Cardiac septum (tissue), 1 donor: Measurements from ENCODE around the gene CDC25C. TPM values are rescaled to one million over a fixed set of nuclear protein-coding genes. Genes with fewer than 3 reads are reported as not detected.
A peak's percentile ranks its signal among the peaks of the same experiment; 100 is the strongest.
"Not testable (repeated sequence)": the region's sequence is repeated elsewhere in the genome, so short reads cannot be mapped to it uniquely, and the experiment has no call there.

ENCODE experiments used
- DNase-seq: peaks from one replicate; pipeline ENCODE4 v3.0.0-alpha.2; 2020; ENCODE audit warnings: low spot score
- intact Hi-C: fragments of 100-400 bp; cut with DNase I; formaldehyde crosslinking; loops from one replicate; pipeline ENCODE4 v1.14.0; 2022
- total RNA-seq: library from RNA; stranded (reverse); fragmentation: NEBNext Ultra II Directional; extraction: Animal tissue kit (Norgen Biotek cat#: 25700); gene quantifications from one replicate; pipeline ENCODE4 v1.2.1, GENCODE V29; 2021
- donor health status: DM: no; HTN: no; CAD: no.

CDC25C gene
- total RNA-seq, 1 donor from 2014 or later = 0.19 TPM

DNA sequence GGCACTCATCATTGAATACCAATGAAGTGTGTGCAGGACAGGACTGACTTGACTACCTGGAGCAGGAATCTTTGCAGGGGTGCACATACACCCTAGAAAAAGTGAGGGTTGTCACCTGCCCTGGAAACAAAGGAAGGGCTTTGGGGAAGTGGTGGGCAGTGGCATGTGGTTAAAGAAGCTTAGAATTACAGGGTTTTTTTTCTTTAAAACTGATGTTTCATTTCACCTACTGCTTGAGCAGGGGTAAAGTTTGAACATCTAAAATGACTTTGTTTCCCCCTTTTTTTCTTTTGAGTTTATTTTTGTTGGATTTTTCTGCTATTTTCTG, 18.9 kb upstream of the CDC25C start:
- DNase-seq = no peak
- intact Hi-C loops = no loop called here

- intact Hi-C loops = no loop called here
- DNase-seq = no peak
Measured at GRCh38 chr5:138349852-138350562, 18.4 kb upstream of the CDC25C start.

DNA sequence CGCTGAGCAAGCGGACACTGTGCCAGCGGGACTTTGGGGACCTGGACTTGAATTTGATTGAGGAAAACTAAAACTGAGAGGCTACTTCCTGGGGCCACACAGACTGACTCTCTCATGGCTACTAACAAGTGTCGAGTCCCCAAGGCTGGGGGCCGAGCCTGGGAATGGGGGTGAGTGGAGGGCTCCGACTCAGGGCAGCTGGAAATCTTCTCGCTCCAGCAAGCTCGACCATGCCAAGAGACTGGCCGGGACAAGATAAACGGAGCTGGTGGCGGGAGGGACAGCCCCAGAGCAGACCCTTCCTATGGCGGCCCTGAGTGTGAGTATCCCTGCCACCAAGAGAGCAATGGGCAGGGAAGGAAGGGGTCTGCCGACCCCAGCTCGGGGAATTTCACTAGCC, 15.3 kb upstream of the CDC25C start:
- no peak for DNase-seq
- intact Hi-C loops = no loop called here

DNA sequence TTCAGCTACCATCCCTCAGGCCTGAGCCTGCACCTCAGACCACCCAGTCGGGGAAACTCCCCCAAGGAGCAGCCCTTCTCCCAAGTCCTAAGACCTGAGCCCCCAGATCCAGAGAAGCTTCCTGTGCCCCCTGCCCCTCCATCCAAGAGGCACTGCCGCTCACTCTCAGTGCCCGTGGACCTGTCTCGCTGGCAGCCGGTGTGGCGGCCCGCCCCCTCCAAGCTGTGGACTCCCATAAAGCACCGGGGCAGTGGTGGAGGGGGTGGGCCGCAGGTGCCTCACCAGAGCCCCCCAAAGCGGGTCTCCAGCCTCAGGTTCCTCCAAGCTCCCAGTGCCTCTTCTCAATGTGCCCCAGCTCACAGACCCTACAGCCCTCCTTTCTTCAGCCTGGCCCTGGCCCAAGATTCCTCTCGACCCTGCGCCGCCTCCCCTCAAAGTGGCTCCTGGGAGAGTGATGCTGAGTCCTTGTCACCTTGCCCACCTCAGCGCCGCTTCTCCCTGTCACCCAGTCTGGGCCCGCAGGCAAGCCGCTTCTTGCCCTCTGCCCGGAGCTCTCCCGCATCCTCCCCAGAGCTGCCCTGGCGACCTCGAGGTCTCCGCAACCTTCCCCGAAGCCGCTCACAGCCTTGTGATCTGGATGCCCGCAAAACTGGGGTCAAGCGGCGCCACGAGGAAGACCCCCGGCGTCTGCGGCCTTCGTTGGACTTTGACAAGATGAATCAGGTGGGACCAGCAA, 13.5 kb upstream of the CDC25C start:
- no peak for DNase-seq
- intact Hi-C loops = no loop called here

GRCh38 chr5:138340008-138340407, 8.4 kb upstream of the CDC25C start:
- no peak for DNase-seq
- intact Hi-C loops = no loop called here

DNA sequence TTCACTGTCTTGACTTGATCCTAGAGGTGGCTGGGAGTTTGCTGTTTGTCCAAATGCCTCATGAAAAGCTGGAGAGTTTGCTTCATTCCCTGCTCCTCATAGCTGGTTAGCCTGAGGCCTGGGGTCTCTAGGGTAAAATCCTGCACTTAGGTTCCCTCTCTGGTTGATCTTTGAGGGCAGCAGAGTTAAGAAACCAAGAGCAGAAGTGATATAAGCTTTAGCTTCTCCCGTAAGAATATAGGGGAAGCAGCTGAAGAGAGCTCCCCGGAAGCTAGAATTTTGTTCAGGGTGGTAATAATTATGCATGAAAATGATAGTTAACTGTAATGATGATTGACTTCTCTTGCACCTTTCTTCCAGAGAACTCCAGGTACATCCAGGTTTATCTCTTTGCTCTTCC, 7.9 kb upstream of the CDC25C start:
- intact Hi-C loops = loop anchor here (2.0 to 5.0 kb wide), 2 partner anchors 13 to 162 kb away; partner anchors contain the start of genes BRD8, KDM3B and KIF20A
- no peak for DNase-seq

DNA sequence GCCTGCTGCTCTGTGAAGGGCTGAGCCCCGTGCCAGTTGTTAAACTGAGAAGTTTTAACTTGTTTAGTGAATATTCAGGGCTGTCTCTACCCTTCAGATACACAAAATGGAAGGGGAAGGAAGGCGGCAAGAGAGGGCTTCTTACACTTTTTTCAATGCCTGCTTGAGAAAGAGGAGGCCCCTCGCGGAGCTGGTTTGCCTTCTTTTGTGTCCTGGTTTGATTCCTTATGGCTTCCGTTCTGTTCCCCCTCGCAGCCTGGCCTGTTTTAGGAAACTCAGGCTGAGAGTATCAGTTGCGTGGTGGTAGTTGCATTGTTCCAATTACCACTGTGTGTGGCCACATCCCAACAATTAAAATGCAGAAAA, 7.5 kb upstream of the CDC25C start:
- no peak for DNase-seq
- intact Hi-C loops = loop anchor here (2.0 to 5.0 kb wide), 2 partner anchors 14 to 162 kb away; partner anchors contain the start of genes BRD8, KDM3B and KIF20A

GRCh38 chr5:138338411-138339090, 6.9 kb upstream of the CDC25C start:
- intact Hi-C loops = loop anchor here (2.0 to 5.0 kb wide), 2 partner anchors 14 to 161 kb away; partner anchors contain the start of genes BRD8, KDM3B and KIF20A
- DNase-seq = no peak

DNA sequence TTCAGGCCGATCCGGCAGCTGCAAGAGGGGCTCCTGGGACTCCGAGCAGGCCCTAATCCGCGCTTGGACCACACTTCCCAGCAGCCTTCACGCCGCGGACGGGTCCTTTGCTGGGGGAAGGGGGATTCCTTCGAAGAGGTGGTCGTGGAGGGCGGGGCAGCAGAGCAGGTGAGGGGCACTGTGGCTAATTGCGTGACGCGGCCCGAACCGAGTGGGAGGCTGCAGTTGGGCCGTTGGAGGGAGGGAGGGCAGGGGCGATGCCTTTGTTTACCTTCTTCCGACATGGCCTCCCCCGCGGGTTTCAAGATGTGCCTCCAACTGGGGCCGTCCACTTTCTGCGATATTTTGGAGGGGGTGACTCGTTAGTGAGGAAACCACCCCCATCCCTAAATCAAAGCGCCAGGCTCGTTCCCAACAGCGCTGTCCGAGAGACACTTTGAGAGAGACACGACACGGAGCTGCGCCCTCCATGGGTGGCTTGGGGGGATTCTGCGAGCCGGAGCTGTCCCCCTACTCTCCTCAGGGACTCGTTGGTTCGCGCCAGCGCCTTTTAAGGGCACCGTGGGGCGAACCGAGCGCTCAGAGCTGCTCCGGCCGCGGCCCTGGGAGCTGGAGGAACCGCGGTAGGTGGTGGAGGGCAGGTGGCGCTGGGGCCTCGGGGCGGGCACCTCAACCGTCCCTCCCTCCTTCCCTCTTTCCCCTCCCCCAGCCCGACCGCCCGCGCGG, 6.2 kb upstream of the CDC25C start, which contains the start of gene FAM53C:
TSS of gene FAM53C (plus strand) at position 582 of the 726 bp plus-strand sequence. CDS start 3,070 bp downstream, outside the sequence.
- intact Hi-C loops = loop anchor here (2.0 to 5.0 kb wide), 2 partner anchors 15 to 161 kb away; partner anchors contain the start of genes BRD8, KDM3B and KIF20A
- DNase-seq = peak; percentile 97

DNA sequence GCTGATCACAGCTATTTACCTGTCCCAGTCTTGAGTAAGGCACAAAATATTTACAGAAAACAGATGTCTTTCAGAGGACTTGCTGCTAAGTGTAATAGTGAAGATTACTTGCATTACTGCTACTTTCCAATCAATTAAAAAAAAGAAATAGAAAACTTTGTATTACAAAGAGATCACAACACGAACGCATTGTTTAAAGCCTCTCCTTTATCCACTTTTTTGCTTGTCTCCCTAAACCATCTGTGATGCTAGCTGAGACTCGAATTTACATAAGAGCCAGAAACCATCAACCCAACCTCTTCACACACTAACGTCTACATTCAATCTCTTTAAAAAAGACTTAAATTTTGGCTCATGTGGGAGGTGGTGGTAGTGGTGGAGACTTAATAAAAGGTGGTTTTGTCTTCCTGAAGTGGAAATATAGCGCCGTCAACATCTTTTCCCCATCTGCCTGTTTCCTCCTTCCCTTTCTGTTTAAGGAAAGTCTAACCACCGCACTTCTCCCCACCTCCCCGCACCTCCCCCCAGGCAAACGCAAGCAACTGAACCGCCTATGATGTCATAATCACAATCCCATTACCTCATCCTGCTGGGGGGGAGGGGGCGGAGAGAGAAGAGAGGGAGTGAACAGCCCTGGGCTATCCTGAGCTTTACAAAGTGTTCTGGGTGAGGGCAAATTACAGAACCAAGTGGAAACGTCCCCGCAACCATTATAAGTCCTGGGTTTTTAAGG, 5.5 kb upstream of the CDC25C start:
- intact Hi-C loops = loop anchor here (5.0 kb wide), 1 partner anchor 160 kb away; the partner anchor contains the start of genes BRD8 and KIF20A
- peak; percentile 88 for DNase-seq

DNA sequence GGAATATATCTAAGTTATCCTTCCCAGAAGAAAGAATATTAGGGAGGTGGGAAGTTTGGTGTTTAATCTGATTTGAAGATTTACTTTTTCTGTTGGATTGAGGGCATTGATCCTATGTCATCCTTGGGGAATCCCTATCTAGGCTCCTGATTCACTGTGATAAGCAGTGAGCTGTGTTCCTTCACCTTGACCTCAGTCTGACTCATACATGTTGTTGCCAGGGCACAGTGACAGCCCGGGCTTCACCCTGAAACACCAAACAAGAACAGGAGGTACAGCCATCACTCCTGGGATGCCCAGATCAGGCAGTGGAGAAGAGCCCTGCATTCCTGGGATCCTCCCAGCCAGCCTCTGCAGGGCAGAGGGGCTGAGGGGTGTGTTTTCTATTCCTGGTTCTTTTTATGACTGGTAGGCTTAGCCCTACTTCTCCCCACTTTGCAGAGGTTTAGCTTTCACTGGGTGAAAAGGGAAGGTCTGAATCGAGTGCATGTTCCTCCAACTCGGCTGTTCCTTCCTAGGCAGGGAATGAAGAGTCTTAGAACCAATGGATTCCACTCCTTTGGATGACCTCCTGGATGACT, 3.4 kb upstream of the CDC25C start:
- intact Hi-C loops = loop anchor here (5.0 kb wide), 1 partner anchor 158 kb away; the partner anchor contains the start of genes BRD8 and KIF20A
- DNase-seq = no peak

DNA sequence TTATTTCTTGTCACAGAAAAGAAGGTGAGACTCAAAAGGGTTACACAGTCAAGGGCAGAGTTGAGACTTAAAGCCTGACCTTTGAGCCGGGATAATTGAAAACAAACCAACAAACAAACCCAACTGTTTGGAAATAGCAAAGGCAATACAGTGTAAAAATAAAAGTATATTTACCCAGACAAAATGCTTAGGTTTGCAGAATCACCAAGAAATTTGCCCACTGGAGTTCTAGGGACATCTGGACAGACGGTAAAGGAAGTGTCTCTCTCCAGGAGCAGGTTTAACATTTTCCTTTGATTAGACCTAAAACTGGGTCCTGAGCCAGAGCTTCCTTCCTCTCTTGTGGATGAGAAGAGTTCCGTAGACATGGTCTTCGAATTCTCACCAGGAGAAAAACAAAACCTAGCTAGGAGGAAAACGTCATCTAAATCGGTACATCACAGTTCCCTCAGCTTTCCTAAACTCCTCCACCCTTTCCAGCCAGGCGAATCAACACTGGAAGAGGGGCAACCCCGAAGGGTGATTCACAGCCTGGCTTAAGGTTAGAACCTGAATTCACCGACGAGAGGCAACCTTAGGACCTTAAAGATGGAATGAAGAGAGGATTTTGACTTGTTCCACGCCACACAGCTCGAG, 673 bp downstream of the CDC25C start:
- intact Hi-C loops = no loop called here

GRCh38 chr5:138318211-138318610, 13.4 kb downstream of the CDC25C start:
- intact Hi-C loops, DNase-seq: not testable (repeated sequence)

More for the DNA sequence above, 673 bp downstream of the CDC25C start:
- DNase-seq = no peak

- no peak for DNase-seq
- intact Hi-C loops = no loop called here
Measured at GRCh38 chr5:138316355-138316754, 15.2 kb downstream of the CDC25C start.

DNA sequence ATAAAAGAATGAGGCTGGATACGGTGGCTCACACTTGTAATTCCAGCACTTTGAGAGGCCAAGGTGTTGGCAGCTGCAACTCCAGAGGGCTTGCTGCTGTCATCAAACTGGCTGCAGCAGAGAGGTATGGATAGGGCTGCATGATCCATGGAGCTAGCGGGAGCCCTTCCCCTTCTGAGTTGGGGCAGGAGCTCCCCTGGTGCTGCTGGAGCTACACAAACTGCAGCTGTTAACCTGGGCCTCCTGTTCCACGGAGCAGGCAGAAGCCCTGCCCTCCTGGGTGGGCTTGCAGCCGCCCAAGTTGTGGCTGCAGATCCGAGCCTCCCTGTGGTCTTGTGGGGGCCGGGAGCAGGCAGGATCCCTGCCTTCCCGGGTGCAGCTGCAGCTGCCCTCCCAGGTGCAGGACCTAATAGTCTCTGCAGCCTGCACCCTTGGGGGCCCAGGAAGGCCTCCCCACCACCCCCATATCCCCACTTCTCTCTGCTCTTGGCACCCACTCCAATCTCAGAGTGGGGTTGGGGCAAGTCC, 15.8 kb downstream of the CDC25C start:
- no peak for DNase-seq
- intact Hi-C loops = no loop called here

- intact Hi-C loops = no loop called here
- no peak for DNase-seq
Measured at GRCh38 chr5:138305797-138306196, 25.8 kb downstream of the CDC25C start.

GRCh38 chr5:138303372-138303771, 28.2 kb downstream of the CDC25C start:
- intact Hi-C loops = no loop called here
- no peak for DNase-seq

GRCh38 chr5:138289296-138289695, 42.3 kb downstream of the CDC25C start:
- intact Hi-C loops = no loop called here

More at GRCh38 chr5:138289296-138289695, 42.3 kb downstream of the CDC25C start:
- no peak for DNase-seq
